Heart left ventricle (tissue), 16 donors: ENCODE measurements around the gene DIP2B. TPM values are rescaled to one million over a fixed set of nuclear protein-coding genes. Genes with fewer than 3 reads are reported as not detected.

ENCODE experiments used
- ATAC-seq, 4 donors: fragments of 200-7000 bp; cut with Tn5 transposase; one replicate each; pipeline ENCODE4 v1.9.1; 2020 to 2022; ENCODE audit warnings: moderate library complexity in 4 of 4, mild to moderate bottlenecking in 3 of 4, moderate number of reproducible peaks in 1 of 4
- DNase-seq, 5 donors: peaks; one replicate each; pipeline ENCODE4 v3.0.0-alpha.2; 2020
- H3K27ac ChIP-seq, 12 donors: fragments of 200-600 bp; sonication (generic) in 4 of 12; one replicate each; pipeline versions ENCODE4 v1.5.0 to v1.8.0; 2016 to 2022; ENCODE audit warnings: mild to moderate bottlenecking in 2 of 12
- H3K27me3 ChIP-seq, 9 donors: fragments of 200-600 bp; sonication (generic) in 2 of 9; one replicate each; pipeline versions ENCODE4 v1.5.1 to v1.8.0; 2016 to 2022; ENCODE audit warnings: mild to moderate bottlenecking in 3 of 9
- H3K36me3 ChIP-seq, 9 donors: fragments of 200-600 bp; sonication (generic) in 2 of 9; one replicate each; pipeline versions ENCODE4 v1.5.0 to v1.8.0; 2018 to 2022; ENCODE audit warnings: mild to moderate bottlenecking in 2 of 9
- H3K4me1 ChIP-seq, 12 donors: fragments of 200-600 bp; sonication (generic) in 4 of 12; one replicate each; pipeline versions ENCODE4 v1.5.0 to v1.8.0; 2016 to 2022; ENCODE audit warnings: mild to moderate bottlenecking in 3 of 12
- H3K4me3 ChIP-seq, 12 donors: fragments of 200-600 bp; sonication (generic) in 4 of 12; one replicate each; pipeline versions ENCODE4 v1.5.0 to v1.8.0; 2017 to 2022; ENCODE audit warnings: mild to moderate bottlenecking in 9 of 12, moderate library complexity in 4 of 12
- H3K9me3 ChIP-seq, 12 donors: fragments of 200-600 bp; sonication (generic) in 4 of 12; one replicate each; pipeline versions ENCODE4 v1.5.0 to v1.8.0; 2016 to 2022; ENCODE audit warnings: mild to moderate bottlenecking in 1 of 12
- POLR2A ChIP-seq, 2 donors: fragments of 450-650 bp; IDR thresholded peaks; one replicate each; pipeline ENCODE4 v1.6.1; 2017; ENCODE audit warnings: antibody characterized with exemption in 2 of 2, mild to moderate bottlenecking in 2 of 2, moderate library complexity in 2 of 2
- WGBS, 4 donors: extraction: QIAGEN DNeasy Blood & Tissue Kit in 2 of 4; methylation state at CpG; one replicate each; pipeline versions ENCODE4 v1.1.5 to v1.1.7; 2013 to 2018; 5-methylcytosine and 5-hydroxymethylcytosine counted together
- intact Hi-C, 10 donors: fragments of 100-400 bp; cut with DNase I; formaldehyde crosslinking; loops; one replicate each; pipeline versions ENCODE4 v1.11.1 to v1.14.2; 2022
- polyA plus RNA-seq, 2 donors: library from polyadenylated mRNA; stranded (reverse); fragments of 200-250 nt; gene quantifications; one replicate each; pipeline ENCODE4 v1.2.3, GENCODE V29; 2013
- total RNA-seq, 9 donors: library from RNA; depleted of rRNA in 2 of 9; stranded (reverse); fragments of >200 nt in 2 of 9; fragmentation: NEBNext Ultra II Directional in 3 of 9; extraction: Animal tissue kit (Norgen Biotek cat#: 25700) in 3 of 9; gene quantifications; one replicate each; pipeline versions ENCODE4 v1.1.0 to v1.2.4, GENCODE V29; 2016 to 2023
- TF ChIP-seq, protein P1 (sequence below), 12 donors: fragments of 200-600 bp; sonication (generic) in 4 of 12; IDR thresholded peaks; one replicate each; pipeline versions ENCODE4 v1.5.0 to v1.8.0; 2018 to 2022; ENCODE audit warnings: antibody characterized with exemption in 12 of 12, mild to moderate bottlenecking in 5 of 12
- donor health status: ischemic (EF 13 %, LVEDD 7.1; RV severe dilation, severe dysfunction).
- donor health status: healthy with polysubstance abuse.
- donor health status: DM: no; HTN: yes; CAD: no.
- donor health status: DM: no; HTN: no; CAD: no.
- donor health status: ischemic (EF 25% LVEDD 6.9; RV normal size, moderate dysfunction).
- donor health status: ischemic (EF 25% LVEDD 5.7; RV mildly dilated, moderate dysfunction).
- donor health status: healthy.
- donor health status: DM: yes; HTN: yes; CAD: no.
- donor health status: ischemic (EF 35%, LVEDD 5.7; RV mildly dilated, moderate dysfunction).
- donor health status: nonischemic (EF 11% LVEDD 7.7; RV severe dilation, severe dysfunction).
- donor health status: DM: yes; HTN: yes; CAD: no.
- donor health status: PGD.
- donor health status: ischemic (EF 29% LVEDD 5.4; RV normal size, mild dysfunction).
- donor health status: nonischemic (EF 23%, LVEDD 6.1; RV moderate dilation, normal function).

The DIP2B gene
- total and polyA plus RNA-seq, 11 donors, result 3.4 to 25.0 (median 16.7) TPM

GRCh38 chr12:50569876-50570275 is 65.1 kb downstream of the DIP2B start:
- no peaks in the 10 kb centered on the region for H3K9me3 ChIP-seq
- H3K4me1 ChIP-seq, result peaks cover 9 to 78% (median 49%) of the 10 kb centered on the region in 12 donors
- WGBS, 4 donors, result 49 to 74% (median 53%) methylated on average over 3 of the region's 3 CpGs
- H3K36me3 ChIP-seq, result no peaks in the 10 kb centered on the region
- H3K27me3 ChIP-seq, result no peaks in the 10 kb centered on the region
- TF ChIP-seq, protein P1, sequence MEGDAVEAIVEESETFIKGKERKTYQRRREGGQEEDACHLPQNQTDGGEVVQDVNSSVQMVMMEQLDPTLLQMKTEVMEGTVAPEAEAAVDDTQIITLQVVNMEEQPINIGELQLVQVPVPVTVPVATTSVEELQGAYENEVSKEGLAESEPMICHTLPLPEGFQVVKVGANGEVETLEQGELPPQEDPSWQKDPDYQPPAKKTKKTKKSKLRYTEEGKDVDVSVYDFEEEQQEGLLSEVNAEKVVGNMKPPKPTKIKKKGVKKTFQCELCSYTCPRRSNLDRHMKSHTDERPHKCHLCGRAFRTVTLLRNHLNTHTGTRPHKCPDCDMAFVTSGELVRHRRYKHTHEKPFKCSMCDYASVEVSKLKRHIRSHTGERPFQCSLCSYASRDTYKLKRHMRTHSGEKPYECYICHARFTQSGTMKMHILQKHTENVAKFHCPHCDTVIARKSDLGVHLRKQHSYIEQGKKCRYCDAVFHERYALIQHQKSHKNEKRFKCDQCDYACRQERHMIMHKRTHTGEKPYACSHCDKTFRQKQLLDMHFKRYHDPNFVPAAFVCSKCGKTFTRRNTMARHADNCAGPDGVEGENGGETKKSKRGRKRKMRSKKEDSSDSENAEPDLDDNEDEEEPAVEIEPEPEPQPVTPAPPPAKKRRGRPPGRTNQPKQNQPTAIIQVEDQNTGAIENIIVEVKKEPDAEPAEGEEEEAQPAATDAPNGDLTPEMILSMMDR (IDR thresholded peaks at IDR 0.05), result no peak
- TF ChIP-seq POLR2A (IDR thresholded peaks at IDR 0.05), result no peak
- ATAC-seq, result no peak
- DNase-seq, result no peak
- intact Hi-C loops, result loop anchor here in 2 of 10 donors (5.0 to 10.0 kb wide), 2 partner anchors 55 to 63 kb away; no protein-coding TSS in a partner anchor
- H3K4me3 ChIP-seq, result no peak overlapping the region
- H3K27ac ChIP-seq, result peak overlapping the region in 4 of 12 donors; percentile 3 to 56 (median 24)

DNA sequence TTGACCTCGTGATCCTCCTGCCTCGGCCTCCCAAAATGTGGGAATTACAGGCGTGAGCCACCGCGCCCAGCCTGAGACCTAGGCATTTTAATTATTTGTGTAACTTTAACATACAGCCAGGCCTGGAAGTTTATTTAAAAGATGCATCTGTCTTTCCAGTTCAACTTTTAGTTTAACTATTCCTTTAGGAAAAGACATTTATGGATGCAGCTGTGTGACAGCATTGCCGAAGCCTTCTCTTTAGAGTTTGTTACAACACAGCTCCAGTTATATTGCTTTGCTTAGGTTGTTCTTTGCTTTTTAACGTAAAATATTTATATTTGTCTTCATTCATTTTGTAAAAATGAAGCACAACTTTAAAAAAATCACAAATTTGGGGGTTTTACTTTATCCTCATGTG is 67.0 kb downstream of the DIP2B start:
- H3K27me3 ChIP-seq, result no peaks in the 10 kb centered on the region
- H3K36me3 ChIP-seq, result no peaks in the 10 kb centered on the region
- H3K4me1 ChIP-seq, result peaks cover 9 to 85% (median 58%) of the 10 kb centered on the region in 12 donors
- WGBS, 4 donors, result 89 to 95% (median 94%) methylated on average over 7 of the region's 7 CpGs
- H3K9me3 ChIP-seq, result no peaks in the 10 kb centered on the region
- TF ChIP-seq, protein P1 (IDR thresholded peaks at IDR 0.05), result no peak
- no peak for TF ChIP-seq POLR2A (IDR thresholded peaks at IDR 0.05)
- no peak overlapping the region for H3K4me3 ChIP-seq
- ATAC-seq (no peak), DNase-seq (no peak)
- peak overlapping the region in 1 of 12 donors; percentile 75 for H3K27ac ChIP-seq
- intact Hi-C loops, result loop anchor here in 1 of 10 donors (10.0 kb wide), 1 partner anchor 53 kb away; no protein-coding TSS in a partner anchor

DNA sequence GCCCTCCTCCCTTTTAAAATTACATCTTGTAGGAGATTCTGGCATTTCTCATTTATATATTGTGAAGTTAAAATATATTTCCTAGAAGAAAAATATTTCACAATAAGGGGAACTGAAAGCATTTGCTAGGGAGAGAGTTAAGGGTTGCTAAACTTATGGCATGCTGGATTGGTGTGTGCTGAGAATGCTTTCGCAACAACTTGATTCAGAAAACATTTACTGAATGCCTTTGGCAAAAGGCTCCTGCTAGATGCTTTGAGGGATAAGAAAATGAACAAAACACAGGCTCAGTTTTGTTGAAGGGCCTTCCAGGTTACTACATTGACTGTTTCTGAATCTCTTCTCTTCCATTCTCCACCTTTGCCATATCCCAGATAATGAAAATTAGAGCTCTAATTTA is 67.5 kb downstream of the DIP2B start:
- peak; percentile 41 to 73 (median 50) for ATAC-seq
- TF ChIP-seq, protein P1 (IDR thresholded peaks at IDR 0.05), result no peak
- TF ChIP-seq POLR2A (IDR thresholded peaks at IDR 0.05), result no peak
- Histone ChIP-seq H3K4me3 (no peak overlapping the region), H3K27ac (peak overlapping the region in 4 of 12 donors; percentile 1 to 75 (median 36)), H3K9me3 (no peaks in the 10 kb centered on the region), H3K4me1 (peaks cover 9 to 85% (median 58%) of the 10 kb centered on the region in 12 donors), H3K27me3 (no peaks in the 10 kb centered on the region), H3K36me3 (no peaks in the 10 kb centered on the region)
- no peak for DNase-seq
- 40 to 49% (median 42%) methylated on average over 1 of the region's 1 CpG for WGBS, 4 donors
- intact Hi-C loops, result loop anchor here in 1 of 10 donors (10.0 kb wide), 1 partner anchor 53 kb away; no protein-coding TSS in a partner anchor

DNA sequence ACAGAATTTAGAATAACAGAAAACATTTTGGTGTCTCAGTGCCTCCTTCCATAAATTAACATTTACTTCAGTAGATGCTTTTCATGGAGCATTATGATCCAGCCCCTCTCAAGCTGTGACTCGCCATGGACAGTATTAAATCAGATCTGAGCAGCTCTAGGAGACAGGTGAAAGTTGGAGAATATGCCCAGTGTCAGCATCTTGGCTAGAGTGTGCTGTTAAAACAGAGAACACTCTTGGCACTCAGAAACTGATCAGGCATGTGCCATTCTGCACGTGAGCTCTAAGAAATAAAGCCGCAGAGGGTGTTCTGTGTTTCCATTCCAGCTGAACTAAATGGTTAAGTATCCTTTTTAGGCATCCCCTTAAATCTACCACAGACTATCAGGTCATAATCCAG is 68.0 kb downstream of the DIP2B start:
- H3K4me3 ChIP-seq, result no peak overlapping the region
- H3K27ac ChIP-seq, result peak overlapping the region in 4 of 12 donors; percentile 1 to 75 (median 36)
- WGBS, 4 donors, result 49 to 58% (median 55%) methylated on average over 3 of the region's 3 CpGs
- ATAC-seq, result peak in 3 of 4 donors; percentile 27 to 38 (median 36)
- H3K27me3 ChIP-seq, result no peaks in the 10 kb centered on the region
- no peaks in the 10 kb centered on the region for H3K9me3 ChIP-seq
- intact Hi-C loops, result loop anchor here in 1 of 10 donors (10.0 kb wide), 1 partner anchor 52 kb away; no protein-coding TSS in a partner anchor
- TF ChIP-seq, protein P1 (IDR thresholded peaks at IDR 0.05), result no peak
- TF ChIP-seq POLR2A (IDR thresholded peaks at IDR 0.05), result no peak
- no peaks in the 10 kb centered on the region for H3K36me3 ChIP-seq
- DNase-seq, result no peak
- H3K4me1 ChIP-seq, result peaks cover 9 to 83% (median 58%) of the 10 kb centered on the region in 12 donors
